HEK293 (cell line): Measurements from ENCODE around the gene MAP3K4.

ENCODE experiments used
- CTCF ChIA-PET: fragments of 350-600 bp; formaldehyde crosslinking; extraction: SDS; loops from one replicate; lab custom pipeline; 2021; ENCODE audit warnings: antibody characterized with exemption; lab: Yijun Ruan, JAX
- POLR2A ChIA-PET: fragments of 300-600 bp; formaldehyde crosslinking; extraction: SDS; loops from one replicate; lab custom pipeline; 2020; ENCODE audit warnings: antibody characterized with exemption, inconsistent platforms; lab: Yijun Ruan, JAX
- H3K27ac ChIP-seq: fragments of 200-500 bp; sonication (Bioruptor generic); 2 replicates; pipeline ENCODE4 v1.5.1; 2014; ENCODE audit warnings: low read depth, low read length, control low read depth, inconsistent platforms; ENCODE audit errors: extremely low read depth
- H3K36me3 ChIP-seq, 2 experiments: fragments of 200-500 bp in 1 of 2; sonication (Bioruptor generic) in 1 of 2; 1 replicate in 1 of 2; 2 replicates in 1 of 2; pipeline ENCODE4 v1.5.1; 2014 to 2017; ENCODE audit warnings: inconsistent platforms in 2 of 2, low read length in 2 of 2; ENCODE audit not compliant: control insufficient read depth in 2 of 2, insufficient read depth in 1 of 2
- H3K4me1 ChIP-seq: fragments of 200-500 bp; sonication (Bioruptor generic); 2 replicates; pipeline ENCODE4 v1.5.1; 2014; ENCODE audit warnings: mild to moderate bottlenecking, low read length, inconsistent platforms; ENCODE audit not compliant: control insufficient read depth, insufficient read depth
- H3K4me3 ChIP-seq: 2 replicates; pipeline ENCODE4 v1.5.1; 2011; ENCODE audit warnings: low read depth, mild to moderate bottlenecking, control low read depth, low read length, moderate library complexity
- H3K9me3 ChIP-seq: fragments of 200-500 bp; sonication (Bioruptor generic); 2 replicates; pipeline ENCODE4 v1.5.1; 2014; ENCODE audit warnings: low read depth, low read length, inconsistent platforms; ENCODE audit not compliant: control insufficient read depth, insufficient read depth
- BCL11A ChIP-seq: fragments of 450-650 bp; formaldehyde crosslinking; IDR thresholded peaks from 2 replicates; pipeline ENCODE4 v1.5.1; 2016; ENCODE audit warnings: low read depth, missing biosample characterization, missing genetic modification characterization
- GLI4 ChIP-seq: fragments of 450-650 bp; formaldehyde crosslinking; IDR thresholded peaks from 2 replicates; pipeline ENCODE4 v1.5.1; 2016; ENCODE audit warnings: missing biosample characterization, missing genetic modification characterization
- GLIS2 ChIP-seq: fragments of 450-650 bp; formaldehyde crosslinking; IDR thresholded peaks from 2 replicates; pipeline ENCODE4 v1.5.1; 2016; ENCODE audit warnings: missing biosample characterization, missing genetic modification characterization
- ZNF133 ChIP-seq: fragments of 450-650 bp; formaldehyde crosslinking; IDR thresholded peaks from 2 replicates; pipeline ENCODE4 v1.5.1; 2016; ENCODE audit warnings: missing biosample characterization, missing genetic modification characterization
- ZNF302 ChIP-seq: fragments of 450-650 bp; formaldehyde crosslinking; IDR thresholded peaks from 2 replicates; pipeline ENCODE4 v1.5.1; 2016; ENCODE audit warnings: missing biosample characterization, missing genetic modification characterization, low read depth
- ZNF350 ChIP-seq: fragments of 450-650 bp; formaldehyde crosslinking; IDR thresholded peaks from 2 replicates; pipeline ENCODE4 v1.5.0; 2017; ENCODE audit warnings: missing biosample characterization, mild to moderate bottlenecking, missing genetic modification characterization
- TF ChIP-seq, protein P1 (sequence below): fragments of 450-650 bp; formaldehyde crosslinking; IDR thresholded peaks from 2 replicates; pipeline ENCODE4 v1.5.1; 2016; ENCODE audit warnings: missing biosample characterization, missing genetic modification characterization
- TF ChIP-seq, protein P2 (sequence below): fragments of 450-650 bp; formaldehyde crosslinking; conservative IDR thresholded peaks from 2 replicates; pipeline ENCODE4 v1.5.1; 2016; ENCODE audit warnings: low read depth, missing biosample characterization, missing genetic modification characterization
- TF ChIP-seq, protein P3 (sequence below): fragments of 450-650 bp; formaldehyde crosslinking; IDR thresholded peaks from 2 replicates; pipeline ENCODE4 v1.5.0; 2017; ENCODE audit warnings: missing biosample characterization, missing genetic modification characterization, borderline replicate concordance

The MAP3K4 gene

DNA sequence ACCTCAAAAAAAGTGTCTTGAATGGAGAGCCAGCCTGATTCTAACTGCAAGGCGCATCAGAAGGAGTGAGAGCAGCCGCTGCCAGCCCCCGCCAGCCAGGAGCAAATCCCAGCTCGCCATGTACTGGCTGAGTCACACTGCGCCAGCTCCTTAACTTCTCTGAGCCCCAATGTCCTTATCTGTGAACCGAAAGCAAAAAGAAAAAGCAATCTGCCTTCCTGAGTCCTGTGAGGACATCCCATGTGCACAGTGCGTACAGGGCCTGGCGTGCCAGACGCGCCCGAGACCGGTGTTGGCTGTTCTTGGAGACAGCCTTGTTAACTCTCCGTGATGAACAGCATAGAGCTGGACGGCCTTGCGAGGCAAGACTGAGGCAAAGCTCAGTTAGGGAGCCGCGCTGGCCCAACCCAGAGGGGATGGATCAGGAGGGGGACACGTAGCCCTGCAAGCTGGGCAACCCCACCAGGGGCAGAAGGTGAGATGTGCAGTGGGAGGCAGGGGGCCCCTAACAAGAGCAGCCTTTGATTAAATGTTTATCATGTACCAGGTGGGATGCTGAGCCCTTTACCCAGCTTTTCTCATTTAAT is 159.6 kb downstream of the MAP3K4 start:
- H3K9me3 ChIP-seq, result no peaks in the 10 kb centered on the region
- CTCF ChIA-PET, result interaction anchor here (0.6 to 1.1 kb wide), 4 partner anchors 9 to 219 kb away, joined by 4 to 6 read pairs (median 4); no protein-coding TSS in a partner anchor
- H3K4me1 ChIP-seq, result no peaks in the 10 kb centered on the region
- peaks cover 0 to 71% of the 10 kb centered on the region in 2 experiments; a peak in 1 of 3 replicates for H3K36me3 ChIP-seq
- no peak overlapping the region for H3K4me3 ChIP-seq
- POLR2A ChIA-PET, result interaction anchor here (1.2 kb wide), 1 partner anchor 123 kb away, joined by 4 read pairs; the partner anchor contains the start of gene AGPAT4
- TF ChIP-seq ZNF350, result no peak
- no peak for TF ChIP-seq ZNF302 (tag by site-specific recombination)
- TF ChIP-seq, protein P1, sequence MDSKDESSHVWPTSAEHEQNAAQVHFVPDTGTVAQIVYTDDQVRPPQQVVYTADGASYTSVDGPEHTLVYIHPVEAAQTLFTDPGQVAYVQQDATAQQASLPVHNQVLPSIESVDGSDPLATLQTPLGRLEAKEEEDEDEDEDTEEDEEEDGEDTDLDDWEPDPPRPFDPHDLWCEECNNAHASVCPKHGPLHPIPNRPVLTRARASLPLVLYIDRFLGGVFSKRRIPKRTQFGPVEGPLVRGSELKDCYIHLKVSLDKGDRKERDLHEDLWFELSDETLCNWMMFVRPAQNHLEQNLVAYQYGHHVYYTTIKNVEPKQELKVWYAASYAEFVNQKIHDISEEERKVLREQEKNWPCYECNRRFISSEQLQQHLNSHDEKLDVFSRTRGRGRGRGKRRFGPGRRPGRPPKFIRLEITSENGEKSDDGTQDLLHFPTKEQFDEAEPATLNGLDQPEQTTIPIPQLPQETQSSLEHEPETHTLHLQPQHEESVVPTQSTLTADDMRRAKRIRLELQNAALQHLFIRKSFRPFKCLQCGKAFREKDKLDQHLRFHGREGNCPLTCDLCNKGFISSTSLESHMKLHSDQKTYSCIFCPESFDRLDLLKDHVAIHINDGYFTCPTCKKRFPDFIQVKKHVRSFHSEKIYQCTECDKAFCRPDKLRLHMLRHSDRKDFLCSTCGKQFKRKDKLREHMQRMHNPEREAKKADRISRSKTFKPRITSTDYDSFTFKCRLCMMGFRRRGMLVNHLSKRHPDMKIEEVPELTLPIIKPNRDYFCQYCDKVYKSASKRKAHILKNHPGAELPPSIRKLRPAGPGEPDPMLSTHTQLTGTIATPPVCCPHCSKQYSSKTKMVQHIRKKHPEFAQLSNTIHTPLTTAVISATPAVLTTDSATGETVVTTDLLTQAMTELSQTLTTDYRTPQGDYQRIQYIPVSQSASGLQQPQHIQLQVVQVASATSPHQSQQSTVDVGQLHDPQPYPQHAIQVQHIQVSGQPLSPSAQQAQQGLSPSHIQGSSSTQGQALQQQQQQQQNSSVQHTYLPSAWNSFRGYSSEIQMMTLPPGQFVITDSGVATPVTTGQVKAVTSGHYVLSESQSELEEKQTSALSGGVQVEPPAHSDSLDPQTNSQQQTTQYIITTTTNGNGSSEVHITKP, result no peak
- TF ChIP-seq, protein P2, sequence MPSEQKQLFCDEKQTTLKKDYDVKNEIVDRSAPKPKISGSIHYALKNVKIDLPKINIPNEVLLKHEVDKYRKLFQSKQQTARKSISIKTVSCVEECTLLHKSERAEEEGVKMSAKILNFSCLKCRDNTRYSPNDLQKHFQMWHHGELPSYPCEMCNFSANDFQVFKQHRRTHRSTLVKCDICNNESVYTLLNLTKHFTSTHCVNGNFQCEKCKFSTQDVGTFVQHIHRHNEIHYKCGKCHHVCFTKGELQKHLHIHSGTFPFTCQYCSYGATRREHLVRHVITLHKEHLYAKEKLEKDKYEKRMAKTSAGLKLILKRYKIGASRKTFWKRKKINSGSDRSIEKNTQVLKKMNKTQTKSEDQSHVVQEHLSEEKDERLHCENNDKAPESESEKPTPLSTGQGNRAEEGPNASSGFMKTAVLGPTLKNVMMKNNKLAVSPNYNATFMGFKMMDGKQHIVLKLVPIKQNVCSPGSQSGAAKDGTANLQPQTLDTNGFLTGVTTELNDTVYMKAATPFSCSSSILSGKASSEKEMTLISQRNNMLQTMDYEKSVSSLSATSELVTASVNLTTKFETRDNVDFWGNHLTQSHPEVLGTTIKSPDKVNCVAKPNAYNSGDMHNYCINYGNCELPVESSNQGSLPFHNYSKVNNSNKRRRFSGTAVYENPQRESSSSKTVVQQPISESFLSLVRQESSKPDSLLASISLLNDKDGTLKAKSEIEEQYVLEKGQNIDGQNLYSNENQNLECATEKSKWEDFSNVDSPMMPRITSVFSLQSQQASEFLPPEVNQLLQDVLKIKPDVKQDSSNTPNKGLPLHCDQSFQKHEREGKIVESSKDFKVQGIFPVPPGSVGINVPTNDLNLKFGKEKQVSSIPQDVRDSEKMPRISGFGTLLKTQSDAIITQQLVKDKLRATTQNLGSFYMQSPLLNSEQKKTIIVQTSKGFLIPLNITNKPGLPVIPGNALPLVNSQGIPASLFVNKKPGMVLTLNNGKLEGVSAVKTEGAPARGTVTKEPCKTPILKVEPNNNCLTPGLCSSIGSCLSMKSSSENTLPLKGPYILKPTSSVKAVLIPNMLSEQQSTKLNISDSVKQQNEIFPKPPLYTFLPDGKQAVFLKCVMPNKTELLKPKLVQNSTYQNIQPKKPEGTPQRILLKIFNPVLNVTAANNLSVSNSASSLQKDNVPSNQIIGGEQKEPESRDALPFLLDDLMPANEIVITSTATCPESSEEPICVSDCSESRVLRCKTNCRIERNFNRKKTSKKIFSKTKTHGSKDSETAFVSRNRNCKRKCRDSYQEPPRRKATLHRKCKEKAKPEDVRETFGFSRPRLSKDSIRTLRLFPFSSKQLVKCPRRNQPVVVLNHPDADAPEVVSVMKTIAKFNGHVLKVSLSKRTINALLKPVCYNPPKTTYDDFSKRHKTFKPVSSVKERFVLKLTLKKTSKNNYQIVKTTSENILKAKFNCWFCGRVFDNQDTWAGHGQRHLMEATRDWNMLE (tag by site-specific recombination), result no peak
- TF ChIP-seq, protein P3, sequence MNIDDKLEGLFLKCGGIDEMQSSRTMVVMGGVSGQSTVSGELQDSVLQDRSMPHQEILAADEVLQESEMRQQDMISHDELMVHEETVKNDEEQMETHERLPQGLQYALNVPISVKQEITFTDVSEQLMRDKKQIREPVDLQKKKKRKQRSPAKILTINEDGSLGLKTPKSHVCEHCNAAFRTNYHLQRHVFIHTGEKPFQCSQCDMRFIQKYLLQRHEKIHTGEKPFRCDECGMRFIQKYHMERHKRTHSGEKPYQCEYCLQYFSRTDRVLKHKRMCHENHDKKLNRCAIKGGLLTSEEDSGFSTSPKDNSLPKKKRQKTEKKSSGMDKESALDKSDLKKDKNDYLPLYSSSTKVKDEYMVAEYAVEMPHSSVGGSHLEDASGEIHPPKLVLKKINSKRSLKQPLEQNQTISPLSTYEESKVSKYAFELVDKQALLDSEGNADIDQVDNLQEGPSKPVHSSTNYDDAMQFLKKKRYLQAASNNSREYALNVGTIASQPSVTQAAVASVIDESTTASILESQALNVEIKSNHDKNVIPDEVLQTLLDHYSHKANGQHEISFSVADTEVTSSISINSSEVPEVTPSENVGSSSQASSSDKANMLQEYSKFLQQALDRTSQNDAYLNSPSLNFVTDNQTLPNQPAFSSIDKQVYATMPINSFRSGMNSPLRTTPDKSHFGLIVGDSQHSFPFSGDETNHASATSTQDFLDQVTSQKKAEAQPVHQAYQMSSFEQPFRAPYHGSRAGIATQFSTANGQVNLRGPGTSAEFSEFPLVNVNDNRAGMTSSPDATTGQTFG (tag by site-specific recombination), result no peak
- no peak for TF ChIP-seq GLIS2 (tag by site-specific recombination)
- H3K27ac ChIP-seq, result no peak overlapping the region

DNA sequence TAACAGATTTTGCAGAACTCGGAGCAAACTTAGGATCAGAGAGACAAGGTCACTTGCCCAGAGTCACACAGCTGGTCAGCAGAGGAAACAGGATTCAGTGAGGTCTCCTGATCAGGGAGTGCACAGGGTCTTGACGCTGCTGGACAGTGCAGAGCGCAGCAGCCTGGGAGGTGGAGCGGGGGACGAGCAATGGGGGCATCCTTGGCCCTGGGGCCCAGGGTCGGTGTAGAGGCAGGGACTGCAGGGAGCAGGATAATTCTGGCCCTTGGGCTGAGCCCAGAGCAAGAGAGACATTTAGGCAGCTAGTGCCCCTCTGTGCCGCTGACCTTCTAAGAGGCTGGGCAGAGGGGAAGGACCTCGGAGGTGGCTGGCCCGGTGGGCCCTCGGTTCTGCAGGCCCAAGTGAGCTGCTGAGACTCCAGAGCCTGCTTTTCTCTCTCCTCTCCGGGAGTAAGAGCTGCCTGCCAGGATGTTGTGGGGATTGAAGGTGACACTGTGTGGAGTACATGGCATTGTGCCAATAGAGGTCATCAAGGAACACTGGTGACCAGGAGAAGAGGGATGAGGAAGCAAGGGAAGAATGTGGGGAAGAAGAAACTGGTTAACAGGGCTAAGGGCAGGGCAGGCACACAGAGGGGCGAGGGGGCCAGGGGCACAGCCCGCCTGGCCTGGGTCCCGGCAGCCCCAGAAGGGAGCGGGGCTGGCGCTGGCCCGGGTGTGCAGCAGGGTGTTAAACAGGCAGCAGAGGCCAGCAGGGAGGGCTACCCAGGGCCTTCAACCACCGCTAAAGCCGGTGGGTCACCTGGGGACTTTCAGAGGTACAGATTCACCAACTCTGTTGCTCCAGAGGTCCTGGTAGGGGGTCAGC is 160.3 kb downstream of the MAP3K4 start:
- peaks cover 0 to 63% of the 10 kb centered on the region in 2 experiments; a peak in 1 of 3 replicates for H3K36me3 ChIP-seq
- TF ChIP-seq BCL11A (tag by site-specific recombination), result no peak
- no peak for TF ChIP-seq GLI4 (tag by site-specific recombination)
- no peak for TF ChIP-seq ZNF133
- TF ChIP-seq, all 188 proteins: peak for 0
- H3K4me3 ChIP-seq, result no peak overlapping the region
- no peaks in the 10 kb centered on the region for H3K4me1 ChIP-seq
- ChIA-PET CTCF (interaction anchor here (1.3 to 2.2 kb wide), 2 partner anchors 219 to 221 kb away, joined by 3 to 9 read pairs; no protein-coding TSS in a partner anchor), POLR2A (interaction anchor here (1.2 kb wide), 1 partner anchor 122 kb away, joined by 4 read pairs; the partner anchor contains the start of gene AGPAT4)
- no peaks in the 10 kb centered on the region for H3K9me3 ChIP-seq
- H3K27ac ChIP-seq, result no peak overlapping the region
